ENCODE results near the gene ABCB4. TPM values are rescaled to one million over a fixed set of nuclear protein-coding genes. Genes with fewer than 3 reads are reported as not detected.

ABCB4 gene
- total RNA-seq, 2 donors from 2014 or later: 4.2 to 7.4 TPM

DNA sequence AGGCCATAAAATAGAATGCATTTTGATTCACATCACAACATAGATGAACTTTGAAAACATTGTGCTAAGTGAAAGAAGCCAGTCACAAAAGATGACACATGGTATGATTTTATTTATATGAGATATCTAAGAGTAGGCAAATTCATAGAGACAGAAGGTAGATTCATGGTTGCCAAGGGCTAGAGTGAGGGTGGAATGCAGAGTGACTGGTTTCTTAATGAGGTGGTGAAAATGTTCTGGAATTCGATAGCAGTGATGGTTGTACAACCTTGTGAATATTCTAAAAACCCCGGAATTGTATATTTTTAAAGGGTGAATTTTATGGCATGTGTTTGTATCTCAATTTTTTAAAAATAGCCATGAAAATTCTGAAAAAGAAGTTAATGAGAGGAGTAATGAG lies 42.9 kb downstream of the ABCB4 start:
- no peaks in the 10 kb centered on the region for H3K9me3 ChIP-seq
- H3K4me1 ChIP-seq: no peaks in the 10 kb centered on the region
- H3K27me3 ChIP-seq: no peaks in the 10 kb centered on the region
- TF ChIP-seq, protein P1, sequence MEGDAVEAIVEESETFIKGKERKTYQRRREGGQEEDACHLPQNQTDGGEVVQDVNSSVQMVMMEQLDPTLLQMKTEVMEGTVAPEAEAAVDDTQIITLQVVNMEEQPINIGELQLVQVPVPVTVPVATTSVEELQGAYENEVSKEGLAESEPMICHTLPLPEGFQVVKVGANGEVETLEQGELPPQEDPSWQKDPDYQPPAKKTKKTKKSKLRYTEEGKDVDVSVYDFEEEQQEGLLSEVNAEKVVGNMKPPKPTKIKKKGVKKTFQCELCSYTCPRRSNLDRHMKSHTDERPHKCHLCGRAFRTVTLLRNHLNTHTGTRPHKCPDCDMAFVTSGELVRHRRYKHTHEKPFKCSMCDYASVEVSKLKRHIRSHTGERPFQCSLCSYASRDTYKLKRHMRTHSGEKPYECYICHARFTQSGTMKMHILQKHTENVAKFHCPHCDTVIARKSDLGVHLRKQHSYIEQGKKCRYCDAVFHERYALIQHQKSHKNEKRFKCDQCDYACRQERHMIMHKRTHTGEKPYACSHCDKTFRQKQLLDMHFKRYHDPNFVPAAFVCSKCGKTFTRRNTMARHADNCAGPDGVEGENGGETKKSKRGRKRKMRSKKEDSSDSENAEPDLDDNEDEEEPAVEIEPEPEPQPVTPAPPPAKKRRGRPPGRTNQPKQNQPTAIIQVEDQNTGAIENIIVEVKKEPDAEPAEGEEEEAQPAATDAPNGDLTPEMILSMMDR (IDR thresholded peaks at IDR 0.05): no peak
- no peak overlapping the region for H3K27ac ChIP-seq
- H3K36me3 ChIP-seq: no peaks in the 10 kb centered on the region
- no peak overlapping the region for H3K4me3 ChIP-seq
- no peak for DNase-seq (ENCODE audit: low spot score)

DNA sequence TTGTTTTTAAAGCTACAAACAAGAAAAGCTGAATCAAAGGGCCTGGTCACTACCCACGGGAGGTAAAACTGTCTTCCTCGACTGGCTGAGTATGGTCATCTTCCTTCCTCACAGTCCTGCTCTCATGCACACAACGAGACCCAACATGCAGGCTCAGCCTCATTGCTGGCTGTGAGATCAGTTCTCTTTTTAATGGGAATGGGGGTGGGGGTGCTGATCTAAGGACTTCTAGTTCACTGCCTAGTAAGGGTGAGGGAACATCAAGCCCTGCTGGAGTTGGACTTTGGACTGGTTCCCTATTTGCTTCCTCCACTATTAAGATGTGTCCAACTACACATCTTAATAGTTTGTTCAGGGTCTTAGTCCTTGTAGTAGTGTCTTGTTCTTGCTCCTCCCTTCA lies 48.2 kb downstream of the ABCB4 start:
- no peak overlapping the region for H3K27ac ChIP-seq
- no peaks in the 10 kb centered on the region for H3K4me1 ChIP-seq
- no peaks in the 10 kb centered on the region for H3K9me3 ChIP-seq
- H3K27me3 ChIP-seq: no peaks in the 10 kb centered on the region
- DNase-seq (ENCODE audit: low spot score): no peak
- H3K4me3 ChIP-seq: no peak overlapping the region
- TF ChIP-seq, protein P1 (IDR thresholded peaks at IDR 0.05): no peak
- H3K36me3 ChIP-seq: no peaks in the 10 kb centered on the region

DNA sequence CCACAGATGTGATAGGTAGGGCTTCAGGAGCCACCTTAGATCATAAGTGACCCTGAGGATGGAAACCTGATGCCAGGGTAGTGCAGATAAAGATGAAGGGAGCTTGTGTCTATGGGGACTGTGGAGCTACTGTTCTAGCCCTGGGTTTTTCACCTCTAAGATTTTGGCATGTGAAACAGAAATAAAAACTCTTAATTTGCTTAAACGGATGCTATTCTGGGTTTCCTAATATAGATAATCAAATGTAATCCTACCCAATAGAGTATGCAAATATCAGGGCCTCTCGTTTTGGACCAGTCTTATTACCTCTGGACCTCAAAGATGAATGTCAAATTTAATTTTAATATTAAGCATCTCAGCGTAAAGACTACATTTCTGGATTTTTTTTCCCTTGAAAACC lies 49.3 kb downstream of the ABCB4 start:
- TF ChIP-seq, protein P1 (IDR thresholded peaks at IDR 0.05): no peak
- H3K4me1 ChIP-seq: no peaks in the 10 kb centered on the region
- H3K36me3 ChIP-seq: no peaks in the 10 kb centered on the region
- no peak for DNase-seq (ENCODE audit: low spot score)
- no peak overlapping the region for H3K27ac ChIP-seq
- H3K4me3 ChIP-seq: no peak overlapping the region
- no peaks in the 10 kb centered on the region for H3K27me3 ChIP-seq
- H3K9me3 ChIP-seq: no peaks in the 10 kb centered on the region

DNA sequence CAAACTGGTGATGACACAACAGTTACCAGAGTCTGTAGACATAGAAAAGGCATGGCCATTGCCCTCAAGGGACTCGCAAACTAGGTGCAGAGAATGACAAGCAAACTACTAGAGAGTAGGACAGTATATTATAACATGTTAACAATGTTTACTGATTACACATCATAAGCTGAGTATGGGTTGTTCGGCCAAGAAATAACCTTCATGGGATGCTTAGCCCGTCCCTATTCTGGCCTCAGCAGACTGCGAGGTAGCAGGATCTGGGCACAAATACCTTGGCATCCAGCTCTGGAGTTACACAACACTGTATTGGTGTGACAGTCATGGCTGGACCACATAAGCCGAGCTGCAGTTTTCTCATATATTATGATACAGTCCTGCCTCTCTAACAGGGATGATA lies 51.4 kb downstream of the ABCB4 start:
- TF ChIP-seq, protein P1 (IDR thresholded peaks at IDR 0.05): no peak
- no peaks in the 10 kb centered on the region for H3K36me3 ChIP-seq
- no peaks in the 10 kb centered on the region for H3K9me3 ChIP-seq
- H3K27ac ChIP-seq: no peak overlapping the region
- H3K27me3 ChIP-seq: no peaks in the 10 kb centered on the region
- H3K4me1 ChIP-seq: no peaks in the 10 kb centered on the region
- DNase-seq (ENCODE audit: low spot score): no peak
- H3K4me3 ChIP-seq: no peak overlapping the region

DNA sequence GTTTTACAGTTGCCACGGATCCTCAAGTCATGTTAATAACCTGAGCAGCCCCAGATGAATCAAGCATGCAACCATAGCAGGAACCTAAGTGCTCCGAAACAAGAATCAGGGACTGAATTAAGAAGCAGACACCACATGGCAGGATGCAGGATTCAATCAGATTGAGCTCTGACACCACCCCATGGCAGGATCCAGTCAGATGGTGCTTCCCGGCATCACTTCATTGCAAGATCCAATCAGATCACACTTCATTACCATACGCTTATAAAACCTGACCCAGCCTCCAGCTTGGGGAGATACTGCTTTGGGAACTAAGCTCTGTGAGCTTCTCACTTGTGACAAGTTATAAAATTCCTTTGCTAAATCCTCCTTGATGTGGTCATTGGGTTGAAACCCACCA lies 55.3 kb downstream of the ABCB4 start:
- Histone ChIP-seq H3K27me3 (no peaks in the 10 kb centered on the region), H3K4me1 (no peaks in the 10 kb centered on the region), H3K9me3 (no peaks in the 10 kb centered on the region), H3K27ac (no peak overlapping the region), H3K36me3 (no peaks in the 10 kb centered on the region), H3K4me3 (no peak overlapping the region)
- no peak for DNase-seq (ENCODE audit: low spot score)
- TF ChIP-seq, protein P1 (IDR thresholded peaks at IDR 0.05): no peak

All from right atrium auricular region (tissue), 2 donors.